Stimulated activated CD4-positive, alpha-beta T cell treated with anti-CD3 and anti-CD28 coated beads, Interleukin-12 subunit alpha, Interleukin-12 subunit beta, amount 100 ng/mL, for 4 hours (primary cell): ENCODE data around the gene UBE2V1.
"Not testable (repeated sequence)": the region's sequence is repeated elsewhere in the genome, so short reads cannot be mapped to it uniquely, and the experiment has no call there.

Source experiments
- DNase-seq: peaks from one replicate; pipeline ENCODE4 v3.0.0-alpha.2; 2020

Gene UBE2V1

GRCh38 chr20:50092436-50092835 is 20.5 kb downstream of the UBE2V1 start:
- DNase-seq: no peak

GRCh38 chr20:50089787-50090177 is 23.2 kb downstream of the UBE2V1 start:
- no peak for DNase-seq

- DNase-seq: no peak
These were observed 23.7 kb downstream of the UBE2V1 start for GRCh38 chr20:50089140-50089786.

GRCh38 chr20:50088022-50088421 is 24.9 kb downstream of the UBE2V1 start:
- DNase-seq: no peak

GRCh38 chr20:50085481-50086365 is 27.2 kb downstream of the UBE2V1 start:
- DNase-seq: no peak

- DNase-seq: no peak
These were observed 27.8 kb downstream of the UBE2V1 start for GRCh38 chr20:50085146-50085480.

GRCh38 chr20:50083034-50083433 is 29.9 kb downstream of the UBE2V1 start:
- no peak for DNase-seq

GRCh38 chr20:50082056-50082455 is 30.9 kb downstream of the UBE2V1 start:
- not testable (repeated sequence) for DNase-seq

- DNase-seq: no peak
These were observed 34.9 kb downstream of the UBE2V1 start for GRCh38 chr20:50077818-50078601.

GRCh38 chr20:50073500-50073899 is 39.5 kb downstream of the UBE2V1 start:
- DNase-seq: no peak

GRCh38 chr20:50071039-50071888 is 41.7 kb downstream of the UBE2V1 start:
- DNase-seq: peak; percentile 96

- DNase-seq: no peak
These were observed 42.6 kb downstream of the UBE2V1 start for GRCh38 chr20:50070361-50070760.

GRCh38 chr20:50068041-50068651 is 44.8 kb downstream of the UBE2V1 start:
- no peak for DNase-seq

GRCh38 chr20:50067461-50067860 is 45.5 kb downstream of the UBE2V1 start:
- no peak for DNase-seq

GRCh38 chr20:50067018-50067417 is 45.9 kb downstream of the UBE2V1 start:
- no peak for DNase-seq

GRCh38 chr20:50066161-50066834 is 46.7 kb downstream of the UBE2V1 start:
- DNase-seq: no peak

- DNase-seq: no peak
These were observed 47.7 kb downstream of the UBE2V1 start for GRCh38 chr20:50065325-50065615.

- DNase-seq: not testable (repeated sequence)
These were observed 49.2 kb downstream of the UBE2V1 start for GRCh38 chr20:50063763-50064162.

- DNase-seq: no peak
These were observed 50.7 kb downstream of the UBE2V1 start for GRCh38 chr20:50062006-50062838.

- no peak for DNase-seq
These were observed 51.6 kb downstream of the UBE2V1 start for GRCh38 chr20:50061151-50062005.
